Measurements from ENCODE around the gene FILIP1. TPM values are rescaled to one million over a fixed set of nuclear protein-coding genes. Genes with fewer than 3 reads are reported as not detected.
A peak's percentile ranks its signal among the peaks of the same experiment; 100 is the strongest.

The FILIP1 gene
- total RNA-seq, 2 experiments from 2014 or later = not detected

GRCh38 chr6:75268988-75269354, 224.6 kb downstream of the FILIP1 start:
- Mint-ChIP-seq H3K4me3 (no peak overlapping the region), H3K4me1 (peaks cover 34% of the 10 kb centered on the region), H3K27ac (no peak overlapping the region), H3K27me3 (no peaks in the 10 kb centered on the region), H3K9me3 (ENCODE audit: low read depth) (peaks cover 7% of the 10 kb centered on the region), H3K36me3 (peaks cover 36% of the 10 kb centered on the region)
- no peak for ATAC-seq
- CTCF ChIA-PET = interaction anchor here (1.2 to 1.5 kb wide), 2 partner anchors 10 to 13 kb away, joined by 3 to 4 read pairs; no protein-coding TSS in a partner anchor
- no peak for DNase-seq

- Mint-ChIP-seq H3K4me1 (peaks cover 34% of the 10 kb centered on the region), H3K27ac (no peak overlapping the region), H3K27me3 (no peaks in the 10 kb centered on the region), H3K4me3 (no peak overlapping the region), H3K9me3 (ENCODE audit: low read depth) (peaks cover 4% of the 10 kb centered on the region), H3K36me3 (peaks cover 32% of the 10 kb centered on the region)
- CTCF ChIA-PET = interaction anchor here (1.2 to 2.4 kb wide), 6 partner anchors 14 to 256 kb away, joined by 3 to 10 read pairs (median 5); partner anchors contain the start of gene TMEM30A
- DNase-seq (no peak), ATAC-seq (no peak)
These were observed 225.2 kb downstream of the FILIP1 start for GRCh38 chr6:75268121-75268987.

GRCh38 chr6:75267461-75267860, 226.1 kb downstream of the FILIP1 start:
- peaks cover 28% of the 10 kb centered on the region for H3K4me1 Mint-ChIP-seq
- no peak overlapping the region for H3K4me3 Mint-ChIP-seq
- DNase-seq (no peak), ATAC-seq (no peak)
- H3K27me3 Mint-ChIP-seq = no peaks in the 10 kb centered on the region
- peaks cover 27% of the 10 kb centered on the region for H3K36me3 Mint-ChIP-seq
- CTCF ChIA-PET = interaction anchor here (0.6 to 2.4 kb wide), 11 partner anchors 8 to 278 kb away, joined by 3 to 10 read pairs (median 4); partner anchors contain the start of gene TMEM30A
- peak overlapping the region; percentile 7 for H3K27ac Mint-ChIP-seq
- H3K9me3 Mint-ChIP-seq (ENCODE audit: low read depth) = peaks cover 4% of the 10 kb centered on the region

- H3K27me3 Mint-ChIP-seq = no peaks in the 10 kb centered on the region
- H3K4me3 Mint-ChIP-seq = no peak overlapping the region
- CTCF ChIA-PET = interaction anchor here (0.6 to 2.4 kb wide), 10 partner anchors 8 to 278 kb away, joined by 3 to 10 read pairs (median 4); no protein-coding TSS in a partner anchor
- ATAC-seq (peak; percentile 61), DNase-seq (no peak)
- no peak overlapping the region for H3K27ac Mint-ChIP-seq
- H3K36me3 Mint-ChIP-seq = peaks cover 20% of the 10 kb centered on the region
- peaks cover 3% of the 10 kb centered on the region for H3K9me3 Mint-ChIP-seq (ENCODE audit: low read depth)
- H3K4me1 Mint-ChIP-seq = peaks cover 24% of the 10 kb centered on the region
These were observed 226.8 kb downstream of the FILIP1 start for GRCh38 chr6:75266716-75267291.

- DNase-seq = no peak
- Mint-ChIP-seq H3K36me3 (peaks cover 13% of the 10 kb centered on the region), H3K9me3 (ENCODE audit: low read depth) (no peaks in the 10 kb centered on the region), H3K27me3 (no peaks in the 10 kb centered on the region), H3K4me3 (no peak overlapping the region), H3K27ac (no peak overlapping the region), H3K4me1 (peaks cover 8% of the 10 kb centered on the region)
- ATAC-seq = no peak
- CTCF ChIA-PET = no interaction called here
These were observed 230.2 kb downstream of the FILIP1 start for GRCh38 chr6:75263401-75263750.

GRCh38 chr6:75262716-75263400, 230.7 kb downstream of the FILIP1 start:
- no peak overlapping the region for H3K4me3 Mint-ChIP-seq
- no peak overlapping the region for H3K27ac Mint-ChIP-seq
- ATAC-seq (no peak), DNase-seq (no peak)
- H3K36me3 Mint-ChIP-seq = peaks cover 14% of the 10 kb centered on the region
- CTCF ChIA-PET = no interaction called here
- no peaks in the 10 kb centered on the region for H3K9me3 Mint-ChIP-seq (ENCODE audit: low read depth)
- no peaks in the 10 kb centered on the region for H3K27me3 Mint-ChIP-seq
- peaks cover 7% of the 10 kb centered on the region for H3K4me1 Mint-ChIP-seq

- H3K27ac Mint-ChIP-seq = no peak overlapping the region
- no peak for DNase-seq
- CTCF ChIA-PET = no interaction called here
These were observed 232.3 kb downstream of the FILIP1 start for GRCh38 chr6:75261299-75261698.

GRCh38 chr6:75257343-75258087, 236.1 kb downstream of the FILIP1 start:
- no peak overlapping the region for H3K4me3 Mint-ChIP-seq
- CTCF ChIA-PET = no interaction called here
- no peaks in the 10 kb centered on the region for H3K27me3 Mint-ChIP-seq
- peaks cover 28% of the 10 kb centered on the region for H3K36me3 Mint-ChIP-seq
- no peak overlapping the region for H3K27ac Mint-ChIP-seq
- no peaks in the 10 kb centered on the region for H3K4me1 Mint-ChIP-seq
- H3K9me3 Mint-ChIP-seq (ENCODE audit: low read depth) = no peaks in the 10 kb centered on the region
- DNase-seq = no peak
- no peak for ATAC-seq

More at GRCh38 chr6:75261299-75261698, 232.3 kb downstream of the FILIP1 start:
- H3K9me3 Mint-ChIP-seq (ENCODE audit: low read depth) = no peaks in the 10 kb centered on the region
- ATAC-seq = no peak
- no peak overlapping the region for H3K4me3 Mint-ChIP-seq
- no peaks in the 10 kb centered on the region for H3K27me3 Mint-ChIP-seq
- no peaks in the 10 kb centered on the region for H3K4me1 Mint-ChIP-seq
- H3K36me3 Mint-ChIP-seq = peaks cover 21% of the 10 kb centered on the region

GRCh38 chr6:75250552-75250951, 243.0 kb downstream of the FILIP1 start:
- Mint-ChIP-seq H3K9me3 (ENCODE audit: low read depth) (no peaks in the 10 kb centered on the region), H3K4me1 (peaks cover 2% of the 10 kb centered on the region), H3K4me3 (no peak overlapping the region), H3K27me3 (peaks cover 14% of the 10 kb centered on the region), H3K36me3 (peaks cover 13% of the 10 kb centered on the region), H3K27ac (no peak overlapping the region)
- ATAC-seq = no peak
- DNase-seq = no peak
- CTCF ChIA-PET = interaction anchor here (3.3 kb wide), 1 partner anchor 17 kb away, joined by 10 read pairs; no protein-coding TSS in a partner anchor

GRCh38 chr6:75249837-75250236, 243.8 kb downstream of the FILIP1 start:
- Mint-ChIP-seq H3K27me3 (peaks cover 14% of the 10 kb centered on the region), H3K4me1 (peaks cover 5% of the 10 kb centered on the region), H3K36me3 (peaks cover 12% of the 10 kb centered on the region), H3K9me3 (ENCODE audit: low read depth) (no peaks in the 10 kb centered on the region), H3K4me3 (no peak overlapping the region), H3K27ac (no peak overlapping the region)
- ATAC-seq (no peak), DNase-seq (no peak)
- CTCF ChIA-PET = interaction anchor here (3.3 kb wide), 1 partner anchor 17 kb away, joined by 10 read pairs; no protein-coding TSS in a partner anchor

- H3K4me3 Mint-ChIP-seq = no peak overlapping the region
- no peak for DNase-seq
- peaks cover 14% of the 10 kb centered on the region for H3K27me3 Mint-ChIP-seq
- H3K4me1 Mint-ChIP-seq = peaks cover 24% of the 10 kb centered on the region
- H3K36me3 Mint-ChIP-seq = peaks cover 8% of the 10 kb centered on the region
- CTCF ChIA-PET = interaction anchor here (0.5 kb wide), 1 partner anchor 37 kb away, joined by 3 read pairs; no protein-coding TSS in a partner anchor
- no peak overlapping the region for H3K27ac Mint-ChIP-seq
- ATAC-seq = no peak
- H3K9me3 Mint-ChIP-seq (ENCODE audit: low read depth) = no peaks in the 10 kb centered on the region
These were observed 247.2 kb downstream of the FILIP1 start for GRCh38 chr6:75246386-75246785.

GRCh38 chr6:75244063-75244584, 249.5 kb downstream of the FILIP1 start:
- peak overlapping the region; percentile 97 for H3K27ac Mint-ChIP-seq
- CTCF ChIA-PET = interaction anchor here (0.8 to 1.3 kb wide), 3 partner anchors 14 to 40 kb away, joined by 3 to 4 read pairs (median 3); no protein-coding TSS in a partner anchor
- peaks cover 24% of the 10 kb centered on the region for H3K36me3 Mint-ChIP-seq
- ATAC-seq = no peak
- DNase-seq = no peak
- H3K27me3 Mint-ChIP-seq = peaks cover 14% of the 10 kb centered on the region
- H3K4me1 Mint-ChIP-seq = peaks cover 30% of the 10 kb centered on the region
- H3K4me3 Mint-ChIP-seq = peak overlapping the region; percentile 95
- H3K9me3 Mint-ChIP-seq (ENCODE audit: low read depth) = no peaks in the 10 kb centered on the region
